Measurements from ENCODE around the gene BIRC3. TPM values are rescaled to one million over a fixed set of nuclear protein-coding genes. Genes with fewer than 3 reads are reported as not detected.
"Not testable (repeated sequence)": the region's sequence is repeated elsewhere in the genome, so short reads cannot be mapped to it uniquely, and the experiment has no call there.

The BIRC3 gene
- total RNA-seq, 1 experiment from 2014 or later, result 65.4 TPM

- no TSS peak for BruUV-seq (replicated peaks)
- Histone ChIP-seq H3K27ac (ENCODE audit: low read length) (no peak overlapping the region), H3K36me3 (ENCODE audit: control insufficient read depth, insufficient read depth, low read length) (peaks cover 42% of the 10 kb centered on the region), H3K27me3 (ENCODE audit: control insufficient read depth, insufficient read depth, low read length) (no peaks in the 10 kb centered on the region), H3K9me3 (ENCODE audit: control insufficient read depth, insufficient read depth, low read depth, low read length) (no peaks in the 10 kb centered on the region), H3K4me1 (ENCODE audit: control insufficient read depth, insufficient read depth, low read length) (no peaks in the 10 kb centered on the region), H3K4me3 (ENCODE audit: low read depth in 2 of 2, low read length in 2 of 2) (no peak overlapping the region)
- DNase-seq (ENCODE audit: low read depth, low spot score) (no peak), ATAC-seq (no peak; the same call in 1 of the 2 replicates)
- ChIA-PET CTCF (no interaction called here), POLR2A (interaction anchor here (0.6 kb wide), 2 partner anchors 13 to 116 kb away, joined by 5 to 6 read pairs; no protein-coding TSS in a partner anchor)
- TF ChIP-seq POLR2AphosphoS5 (IDR thresholded peaks at IDR 0.05; ENCODE audit: low read depth, low read length) (no peak), TCF7L2 (IDR thresholded peaks at IDR 0.05; ENCODE audit: low read depth, low read length) (no peak), SIN3A (IDR thresholded peaks at IDR 0.05; ENCODE audit: borderline replicate concordance, insufficient read depth, low read depth, low read length) (no peak), CTCF (IDR thresholded peaks at IDR 0.05) (no peak), REST (IDR thresholded peaks at IDR 0.05; ENCODE audit: insufficient read depth in 1 of 2, low read depth in 2 of 2, low read length in 1 of 2) (no peak)
- in situ Hi-C loops (cut with HindIII; ENCODE audit: low pct_unique_long_range_greater_than_20kb, low sequenced_read_pairs), result no loop called here
- intact Hi-C loops (cut with micrococcal nuclease; ENCODE audit: unreplicated experiment), result no loop called here
Measured at GRCh38 chr11:102368472-102368871, 51.2 kb downstream of the BIRC3 start.

GRCh38 chr11:102374633-102375424 lies 57.5 kb downstream of the BIRC3 start:
- CTCF ChIA-PET, result not testable (repeated sequence)

More at GRCh38 chr11:102374633-102375424, 57.5 kb downstream of the BIRC3 start:
- in situ Hi-C loops (cut with HindIII; ENCODE audit: low pct_unique_long_range_greater_than_20kb, low sequenced_read_pairs); H3K9me3 ChIP-seq (ENCODE audit: control insufficient read depth, insufficient read depth, low read depth, low read length); H3K27me3 ChIP-seq (ENCODE audit: control insufficient read depth, insufficient read depth, low read length); H3K4me1 ChIP-seq (ENCODE audit: control insufficient read depth, insufficient read depth, low read length); BruUV-seq (replicated peaks); DNase-seq (ENCODE audit: low read depth, low spot score); H3K27ac ChIP-seq (ENCODE audit: low read length); POLR2A ChIA-PET; intact Hi-C loops (cut with micrococcal nuclease; ENCODE audit: unreplicated experiment); H3K4me3 ChIP-seq (ENCODE audit: low read depth in 2 of 2, low read length in 2 of 2): not testable (repeated sequence)
- peak; percentile 68; the same call in 1 of the 2 replicates for ATAC-seq
- H3K36me3 ChIP-seq (ENCODE audit: control insufficient read depth, insufficient read depth, low read length), result peaks cover 37% of the 10 kb centered on the region
